Left lobe of liver (tissue), 2 donors: ENCODE measurements around the gene MCM9. TPM values are rescaled to one million over a fixed set of nuclear protein-coding genes. Genes with fewer than 3 reads are reported as not detected.
"Not testable (repeated sequence)": the region's sequence is repeated elsewhere in the genome, so short reads cannot be mapped to it uniquely, and the experiment has no call there.

ENCODE experiments used
- ATAC-seq: fragments of 200-7000 bp; cut with Tn5 transposase; one replicate; pipeline ENCODE4 v1.9.1; 2020; ENCODE audit warnings: mild to moderate bottlenecking, moderate library complexity
- DNase-seq: peaks from one replicate; pipeline ENCODE4 v3.0.0-alpha.2; 2020; ENCODE audit warnings: low spot score
- total RNA-seq: library from RNA; stranded (reverse); gene quantifications from one replicate; pipeline ENCODE4 v1.2.1, GENCODE V29; 2021
- donor health status: DM: no; HTN: no; CAD: no; lungs with moderate emphysema.
- donor health status: DM: no; HTN: yes; CAD: no.

The MCM9 gene
- total RNA-seq, 1 donor from 2014 or later = 5.1 TPM

DNA sequence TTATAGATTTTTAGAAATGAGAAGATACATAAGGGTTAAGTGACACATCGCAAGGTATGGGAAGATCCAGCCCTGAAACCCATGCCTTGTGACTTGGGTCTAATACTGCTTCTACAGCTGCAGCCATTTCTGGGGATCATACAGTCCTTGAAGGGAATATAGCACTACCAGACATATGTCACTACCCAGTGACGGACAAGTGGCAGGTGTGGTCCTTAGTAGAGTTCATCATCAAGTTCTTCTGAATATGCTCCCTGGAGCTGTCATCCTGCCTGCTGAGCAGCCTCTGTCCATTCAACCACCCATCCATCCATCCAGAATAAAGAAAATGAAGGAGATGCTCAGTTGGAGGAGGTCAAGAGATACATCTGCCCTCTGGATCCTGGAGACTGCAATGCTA is 159.6 kb downstream of the MCM9 start:
- no peak for ATAC-seq
- DNase-seq = no peak

GRCh38 chr6:118774581-118774980 is 160.4 kb downstream of the MCM9 start:
- no peak for ATAC-seq

GRCh38 chr6:118772886-118773285 is 162.1 kb downstream of the MCM9 start:
- ATAC-seq (no peak), DNase-seq (no peak)

More at GRCh38 chr6:118774581-118774980, 160.4 kb downstream of the MCM9 start:
- DNase-seq = no peak

DNA sequence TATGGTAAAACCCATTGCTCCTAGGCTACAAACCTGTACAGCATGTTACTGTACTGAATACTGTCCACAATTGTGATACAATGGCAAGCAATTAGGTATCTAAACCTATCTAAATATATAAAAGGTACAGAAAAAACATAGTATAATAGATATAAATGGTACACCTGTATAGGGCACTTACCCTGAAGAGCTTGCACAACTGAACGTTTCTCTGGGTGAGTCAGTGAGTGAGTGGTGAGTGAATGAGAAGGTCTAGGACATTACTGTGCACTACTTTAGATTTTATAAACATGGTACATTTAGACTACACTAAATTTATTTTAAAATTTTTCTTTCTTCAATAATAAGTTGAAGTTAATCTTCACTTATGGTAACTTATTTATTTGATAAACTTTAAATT is 163.7 kb downstream of the MCM9 start:
- DNase-seq (no peak), ATAC-seq (peak; percentile 34)

DNA sequence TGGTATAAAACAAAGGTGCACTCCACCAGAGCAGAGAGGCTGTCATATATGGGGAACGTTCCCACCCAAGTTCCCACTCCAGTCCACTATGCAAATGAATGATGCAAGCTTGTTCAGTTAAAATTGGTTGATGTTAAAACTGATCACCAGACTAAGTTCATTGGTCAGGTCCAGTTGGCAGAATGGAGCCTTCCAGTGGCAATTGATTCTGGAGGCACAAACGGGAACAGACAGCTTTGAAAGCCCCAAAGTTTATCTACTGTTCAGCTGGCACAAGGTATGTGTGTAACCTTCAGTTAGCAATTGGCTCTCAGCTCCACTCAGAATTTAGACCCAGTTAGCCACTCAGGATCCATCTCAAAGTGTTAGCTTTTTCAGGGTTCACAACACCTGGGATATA is 164.1 kb downstream of the MCM9 start:
- ATAC-seq (peak; percentile 93), DNase-seq (peak; percentile 65)

DNA sequence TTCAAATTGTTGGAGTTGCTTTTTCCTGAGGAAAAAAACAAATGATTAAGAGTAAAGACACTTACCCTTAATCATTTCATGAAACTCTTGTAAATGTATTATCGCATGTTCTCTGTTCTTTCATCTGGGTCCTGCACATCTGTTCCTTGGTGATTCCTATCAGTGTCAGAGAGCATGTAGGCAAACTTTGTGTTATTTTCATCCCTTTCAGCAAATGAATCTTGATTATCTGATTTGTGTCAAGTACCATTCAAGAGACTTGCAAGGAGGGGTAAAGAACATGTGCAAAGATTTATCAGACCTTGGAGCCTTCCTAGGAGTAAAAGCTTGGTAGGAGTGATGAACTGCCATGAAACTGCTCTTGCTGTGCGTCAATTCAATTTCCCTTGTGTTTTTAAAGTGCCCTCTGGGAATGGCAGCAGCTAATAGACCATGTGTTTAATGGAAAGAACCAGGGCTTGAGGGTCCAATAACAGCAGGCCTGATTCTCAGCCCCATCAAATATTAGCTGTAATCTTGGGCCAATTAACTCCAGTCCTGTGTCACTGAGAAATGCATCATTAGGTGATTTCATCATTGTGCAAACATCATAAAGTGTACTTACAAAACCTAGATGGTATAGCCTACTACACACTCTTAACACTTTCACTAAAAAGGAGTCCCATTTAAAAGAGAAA is 164.7 kb downstream of the MCM9 start:
- no peak for DNase-seq
- ATAC-seq = no peak

- ATAC-seq (peak; percentile 11), DNase-seq (no peak)
These were observed 166.0 kb downstream of the MCM9 start for GRCh38 chr6:118768904-118769325.

- ATAC-seq (no peak), DNase-seq (no peak)
These were observed 166.5 kb downstream of the MCM9 start for GRCh38 chr6:118768441-118768840.

GRCh38 chr6:118765316-118765715 is 169.6 kb downstream of the MCM9 start:
- not testable (repeated sequence) for ATAC-seq, DNase-seq

DNA sequence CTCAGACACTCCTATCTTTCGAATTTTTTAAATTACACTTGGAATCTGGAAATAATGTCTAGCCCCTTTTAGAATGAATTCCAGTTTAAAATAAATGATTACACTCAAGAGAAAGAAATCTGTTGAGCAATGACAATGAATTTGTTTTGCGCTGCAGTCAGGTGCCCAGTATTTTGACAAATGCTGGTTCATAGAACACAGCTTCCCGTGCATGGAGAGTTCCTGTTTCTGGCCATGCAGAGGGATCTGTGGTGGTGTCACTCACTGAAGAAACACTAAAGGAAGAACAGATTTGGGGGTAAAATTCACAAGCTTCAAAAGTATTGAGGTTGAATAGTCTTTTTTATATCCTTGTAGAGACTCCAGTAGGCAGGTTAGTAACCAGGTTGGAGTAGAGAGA is 170.2 kb downstream of the MCM9 start:
- peak; percentile 57 for ATAC-seq

More for the DNA sequence above, 170.2 kb downstream of the MCM9 start:
- DNase-seq = no peak

Other genes starting within 250 kb of the MCM9 start
- gene ASF1A, start 41.0 kb downstream of the MCM9 start, total RNA-seq = 10.2 TPM
- 3.8 TPM for gene FAM184A, start 143.5 kb upstream of the MCM9 start, total RNA-seq